ENCODE data around the gene SATB1. TPM values are rescaled to one million over a fixed set of nuclear protein-coding genes. Genes with fewer than 3 reads are reported as not detected.

Gene SATB1
- total RNA-seq, 2 donors from 2014 or later = 36.1 to 50.8 TPM

DNA sequence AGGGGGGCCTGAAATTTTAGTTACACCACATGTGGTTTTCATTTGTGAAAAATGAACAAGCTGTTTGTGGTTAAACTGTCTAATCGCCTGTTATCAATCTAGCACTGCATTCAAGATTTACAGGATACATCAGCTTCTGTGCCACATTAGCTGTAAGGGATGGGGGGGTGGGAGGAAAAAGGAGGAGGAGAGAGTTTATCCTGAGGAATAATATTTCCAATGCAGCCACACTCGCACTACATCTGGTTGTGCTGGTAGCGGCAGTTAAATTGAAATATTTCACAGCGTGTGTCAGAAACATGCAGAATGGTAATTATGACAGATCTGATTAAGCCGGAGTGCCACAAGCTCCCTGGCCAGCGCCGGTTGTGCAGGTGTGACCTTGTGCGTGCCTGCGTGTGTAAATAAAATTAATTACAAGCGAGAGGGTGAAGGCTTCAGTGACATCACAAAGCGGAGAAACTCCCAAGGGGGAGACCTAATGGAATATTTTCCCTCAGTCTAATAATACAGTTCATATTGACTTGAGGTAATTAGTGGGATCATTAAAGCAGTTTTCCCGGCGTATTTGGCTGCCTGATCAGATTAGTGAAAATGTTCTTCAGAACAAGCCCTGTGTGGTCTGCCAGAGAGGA is 55.5 kb downstream of the SATB1 start:
- H3K9me3 ChIP-seq = no peaks in the 10 kb centered on the region
- H3K4me1 ChIP-seq = peaks cover 15% of the 10 kb centered on the region
- peaks cover 0 to under 1% of the 10 kb centered on the region in 2 donors for H3K36me3 ChIP-seq (replicated peaks in 1 of 2; ENCODE audit: insufficient read depth in 1 of 2, low read depth in 2 of 2)
- H3K4me3 ChIP-seq = no peak overlapping the region
- DNase-seq (peak; percentile 40 to 76 (median 62)), ATAC-seq (peak; percentile 78)
- WGBS, 2 donors = 9 to 20% methylated on average over 13 of the region's 13 CpGs
- peak overlapping the region in 3 of 4 donors; percentile 7 to 44 (median 12) for H3K27ac ChIP-seq
- TF ChIP-seq, protein P1, sequence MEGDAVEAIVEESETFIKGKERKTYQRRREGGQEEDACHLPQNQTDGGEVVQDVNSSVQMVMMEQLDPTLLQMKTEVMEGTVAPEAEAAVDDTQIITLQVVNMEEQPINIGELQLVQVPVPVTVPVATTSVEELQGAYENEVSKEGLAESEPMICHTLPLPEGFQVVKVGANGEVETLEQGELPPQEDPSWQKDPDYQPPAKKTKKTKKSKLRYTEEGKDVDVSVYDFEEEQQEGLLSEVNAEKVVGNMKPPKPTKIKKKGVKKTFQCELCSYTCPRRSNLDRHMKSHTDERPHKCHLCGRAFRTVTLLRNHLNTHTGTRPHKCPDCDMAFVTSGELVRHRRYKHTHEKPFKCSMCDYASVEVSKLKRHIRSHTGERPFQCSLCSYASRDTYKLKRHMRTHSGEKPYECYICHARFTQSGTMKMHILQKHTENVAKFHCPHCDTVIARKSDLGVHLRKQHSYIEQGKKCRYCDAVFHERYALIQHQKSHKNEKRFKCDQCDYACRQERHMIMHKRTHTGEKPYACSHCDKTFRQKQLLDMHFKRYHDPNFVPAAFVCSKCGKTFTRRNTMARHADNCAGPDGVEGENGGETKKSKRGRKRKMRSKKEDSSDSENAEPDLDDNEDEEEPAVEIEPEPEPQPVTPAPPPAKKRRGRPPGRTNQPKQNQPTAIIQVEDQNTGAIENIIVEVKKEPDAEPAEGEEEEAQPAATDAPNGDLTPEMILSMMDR (IDR thresholded peaks at IDR 0.05) = no peak
- intact Hi-C loops (cut with DNase I) = no loop called here
- no peaks in the 10 kb centered on the region for H3K27me3 ChIP-seq

DNA sequence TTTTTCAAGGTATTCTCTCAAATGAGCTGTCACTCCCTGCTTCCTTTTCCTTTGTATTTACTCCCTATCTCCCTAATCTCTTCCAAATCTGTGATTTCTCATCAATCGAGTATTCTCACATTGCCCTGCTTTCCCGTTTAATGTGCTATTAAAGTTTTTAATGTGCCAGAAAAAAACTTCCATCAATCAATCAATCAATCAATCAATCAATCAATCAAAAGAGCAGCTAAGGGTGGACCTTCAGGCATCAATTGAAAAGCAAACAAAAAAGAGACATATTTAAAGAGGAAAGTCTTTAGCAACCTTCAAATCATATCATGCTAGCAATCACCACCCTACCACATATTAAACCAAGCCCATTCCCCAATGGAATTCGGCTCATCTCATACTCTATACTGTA is 58.9 kb downstream of the SATB1 start:
- no peaks in the 10 kb centered on the region for H3K27me3 ChIP-seq
- no peak for ATAC-seq
- H3K9me3 ChIP-seq = no peaks in the 10 kb centered on the region
- intact Hi-C loops (cut with DNase I) = no loop called here
- H3K27ac ChIP-seq = no peak overlapping the region
- TF ChIP-seq, protein P1 (IDR thresholded peaks at IDR 0.05) = no peak
- TF ChIP-seq POLR2A (IDR thresholded peaks at IDR 0.05) = no peak
- peaks cover 15% of the 10 kb centered on the region for H3K4me1 ChIP-seq
- no peak overlapping the region for H3K4me3 ChIP-seq
- no peaks in the 10 kb centered on the region for H3K36me3 ChIP-seq (replicated peaks in 1 of 2; ENCODE audit: insufficient read depth in 1 of 2, low read depth in 2 of 2)
- 82 to 85% methylated on average over 3 of the region's 3 CpGs for WGBS, 2 donors
- no peak for DNase-seq

DNA sequence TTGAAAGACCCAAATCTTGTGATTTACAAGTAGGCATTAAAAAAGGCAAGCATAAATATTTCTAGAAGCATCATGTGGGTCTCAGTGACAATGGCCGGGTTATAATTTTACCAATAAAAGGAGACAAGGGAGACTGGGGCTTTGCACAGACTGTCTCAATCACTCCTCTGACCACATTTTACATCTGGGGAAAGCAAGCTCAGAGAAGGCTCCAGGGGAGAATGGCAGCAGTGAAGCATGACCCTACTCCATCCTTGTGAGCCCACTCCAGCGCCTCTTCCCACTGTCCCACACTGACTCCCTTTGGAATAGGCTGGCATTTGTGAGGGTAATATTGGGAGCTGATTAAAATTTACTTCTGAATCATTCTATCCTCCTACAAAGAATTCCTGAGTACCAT is 61.8 kb downstream of the SATB1 start:
- no peaks in the 10 kb centered on the region for H3K27me3 ChIP-seq
- H3K9me3 ChIP-seq = no peaks in the 10 kb centered on the region
- H3K36me3 ChIP-seq (replicated peaks in 1 of 2; ENCODE audit: insufficient read depth in 1 of 2, low read depth in 2 of 2) = no peaks in the 10 kb centered on the region
- DNase-seq (no peak), ATAC-seq (no peak)
- H3K4me3 ChIP-seq = no peak overlapping the region
- no peak for TF ChIP-seq POLR2A (IDR thresholded peaks at IDR 0.05)
- TF ChIP-seq, protein P1 (IDR thresholded peaks at IDR 0.05) = no peak
- WGBS, 2 donors = 93 to 100% methylated on average over 2 of the region's 2 CpGs
- intact Hi-C loops (cut with DNase I) = no loop called here
- H3K27ac ChIP-seq = no peak overlapping the region
- no peaks in the 10 kb centered on the region for H3K4me1 ChIP-seq

DNA sequence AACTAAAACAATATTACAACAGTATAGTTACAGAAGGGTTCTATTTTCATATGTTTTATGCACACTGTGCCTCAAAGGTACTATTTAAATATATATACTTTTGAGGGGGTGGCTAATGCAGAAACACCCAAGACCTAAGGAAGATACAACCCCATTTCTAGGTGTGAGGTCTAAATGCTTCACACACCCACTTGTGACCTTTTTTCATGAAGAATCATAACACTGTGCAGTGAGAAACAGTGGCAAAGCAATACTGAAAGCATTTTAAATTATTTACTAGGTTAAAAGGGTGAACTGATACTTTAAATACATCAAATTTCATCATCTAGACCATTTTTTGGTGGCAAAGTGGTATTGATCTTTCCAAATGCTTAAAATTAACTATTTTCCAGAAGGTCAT is 67.4 kb downstream of the SATB1 start:
- intact Hi-C loops (cut with DNase I) = no loop called here
- no peak overlapping the region for H3K27ac ChIP-seq
- no peaks in the 10 kb centered on the region for H3K27me3 ChIP-seq
- ATAC-seq = no peak
- TF ChIP-seq, protein P1 (IDR thresholded peaks at IDR 0.05) = no peak
- TF ChIP-seq POLR2A (IDR thresholded peaks at IDR 0.05) = no peak
- no peak for DNase-seq
- H3K36me3 ChIP-seq (replicated peaks in 1 of 2; ENCODE audit: insufficient read depth in 1 of 2, low read depth in 2 of 2) = no peaks in the 10 kb centered on the region
- peaks cover 9% of the 10 kb centered on the region for H3K4me1 ChIP-seq
- no peak overlapping the region for H3K4me3 ChIP-seq
- H3K9me3 ChIP-seq = no peaks in the 10 kb centered on the region

DNA sequence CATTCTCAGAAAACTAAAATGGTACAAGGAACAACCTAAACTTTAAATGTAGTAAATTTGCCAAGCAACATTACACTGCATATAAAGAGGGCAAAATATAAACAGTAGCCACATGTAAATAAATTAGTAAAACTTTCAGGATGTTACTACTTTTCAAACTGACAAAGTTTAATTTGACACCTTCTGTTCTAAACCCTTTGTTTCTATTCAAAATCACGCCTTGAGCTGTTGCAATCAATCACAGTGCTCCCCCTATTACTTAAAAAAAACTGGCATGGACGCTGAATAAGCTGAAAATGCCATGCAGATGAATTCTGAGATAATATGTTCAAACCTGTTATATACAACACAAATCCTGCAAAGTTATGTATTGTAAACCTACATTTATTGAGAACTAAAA is 69.3 kb downstream of the SATB1 start:
- no peak overlapping the region for H3K4me3 ChIP-seq
- DNase-seq (no peak), ATAC-seq (no peak)
- TF ChIP-seq, protein P1 (IDR thresholded peaks at IDR 0.05) = no peak
- no peak for TF ChIP-seq POLR2A (IDR thresholded peaks at IDR 0.05)
- no peak overlapping the region for H3K27ac ChIP-seq
- H3K36me3 ChIP-seq (replicated peaks in 1 of 2; ENCODE audit: insufficient read depth in 1 of 2, low read depth in 2 of 2) = peaks cover 0 to 3% of the 10 kb centered on the region in 2 donors
- intact Hi-C loops (cut with DNase I) = no loop called here
- no peaks in the 10 kb centered on the region for H3K27me3 ChIP-seq
- WGBS, 2 donors = 89% methylated on average over 2 of the region's 2 CpGs
- peaks cover 20% of the 10 kb centered on the region for H3K4me1 ChIP-seq
- no peaks in the 10 kb centered on the region for H3K9me3 ChIP-seq

Data from body of pancreas (tissue), 4 donors.